ENCODE measurements around the gene KHDC4.

Gene KHDC4

GRCh38 chr1:155960081-155960745, 26.0 kb upstream of the KHDC4 start:
- H3K4me3 ChIP-seq (ENCODE audit: low read length) = no peak overlapping the region
- DNase-seq (ENCODE audit: low read depth) = no peak
- TF ChIP-seq, protein P1, sequence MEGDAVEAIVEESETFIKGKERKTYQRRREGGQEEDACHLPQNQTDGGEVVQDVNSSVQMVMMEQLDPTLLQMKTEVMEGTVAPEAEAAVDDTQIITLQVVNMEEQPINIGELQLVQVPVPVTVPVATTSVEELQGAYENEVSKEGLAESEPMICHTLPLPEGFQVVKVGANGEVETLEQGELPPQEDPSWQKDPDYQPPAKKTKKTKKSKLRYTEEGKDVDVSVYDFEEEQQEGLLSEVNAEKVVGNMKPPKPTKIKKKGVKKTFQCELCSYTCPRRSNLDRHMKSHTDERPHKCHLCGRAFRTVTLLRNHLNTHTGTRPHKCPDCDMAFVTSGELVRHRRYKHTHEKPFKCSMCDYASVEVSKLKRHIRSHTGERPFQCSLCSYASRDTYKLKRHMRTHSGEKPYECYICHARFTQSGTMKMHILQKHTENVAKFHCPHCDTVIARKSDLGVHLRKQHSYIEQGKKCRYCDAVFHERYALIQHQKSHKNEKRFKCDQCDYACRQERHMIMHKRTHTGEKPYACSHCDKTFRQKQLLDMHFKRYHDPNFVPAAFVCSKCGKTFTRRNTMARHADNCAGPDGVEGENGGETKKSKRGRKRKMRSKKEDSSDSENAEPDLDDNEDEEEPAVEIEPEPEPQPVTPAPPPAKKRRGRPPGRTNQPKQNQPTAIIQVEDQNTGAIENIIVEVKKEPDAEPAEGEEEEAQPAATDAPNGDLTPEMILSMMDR (conservative IDR thresholded peaks at IDR 0.05; ENCODE audit: low read length) = no peak

- TF ChIP-seq, protein P1 (conservative IDR thresholded peaks at IDR 0.05; ENCODE audit: low read length) = no peak
- DNase-seq (ENCODE audit: low read depth) = no peak
- no peak overlapping the region for H3K4me3 ChIP-seq (ENCODE audit: low read length)
These were observed 23.2 kb upstream of the KHDC4 start for GRCh38 chr1:155957411-155957915.

GRCh38 chr1:155954645-155955044, 20.4 kb upstream of the KHDC4 start:
- TF ChIP-seq, protein P1 (conservative IDR thresholded peaks at IDR 0.05; ENCODE audit: low read length) = no peak
- no peak for DNase-seq (ENCODE audit: low read depth)
- H3K4me3 ChIP-seq (ENCODE audit: low read length) = no peak overlapping the region

- no peak overlapping the region for H3K4me3 ChIP-seq (ENCODE audit: low read length)
- TF ChIP-seq, protein P1 (conservative IDR thresholded peaks at IDR 0.05; ENCODE audit: low read length) = no peak
- no peak for DNase-seq (ENCODE audit: low read depth)
These were observed 18.3 kb upstream of the KHDC4 start for GRCh38 chr1:155952505-155952890.

DNA sequence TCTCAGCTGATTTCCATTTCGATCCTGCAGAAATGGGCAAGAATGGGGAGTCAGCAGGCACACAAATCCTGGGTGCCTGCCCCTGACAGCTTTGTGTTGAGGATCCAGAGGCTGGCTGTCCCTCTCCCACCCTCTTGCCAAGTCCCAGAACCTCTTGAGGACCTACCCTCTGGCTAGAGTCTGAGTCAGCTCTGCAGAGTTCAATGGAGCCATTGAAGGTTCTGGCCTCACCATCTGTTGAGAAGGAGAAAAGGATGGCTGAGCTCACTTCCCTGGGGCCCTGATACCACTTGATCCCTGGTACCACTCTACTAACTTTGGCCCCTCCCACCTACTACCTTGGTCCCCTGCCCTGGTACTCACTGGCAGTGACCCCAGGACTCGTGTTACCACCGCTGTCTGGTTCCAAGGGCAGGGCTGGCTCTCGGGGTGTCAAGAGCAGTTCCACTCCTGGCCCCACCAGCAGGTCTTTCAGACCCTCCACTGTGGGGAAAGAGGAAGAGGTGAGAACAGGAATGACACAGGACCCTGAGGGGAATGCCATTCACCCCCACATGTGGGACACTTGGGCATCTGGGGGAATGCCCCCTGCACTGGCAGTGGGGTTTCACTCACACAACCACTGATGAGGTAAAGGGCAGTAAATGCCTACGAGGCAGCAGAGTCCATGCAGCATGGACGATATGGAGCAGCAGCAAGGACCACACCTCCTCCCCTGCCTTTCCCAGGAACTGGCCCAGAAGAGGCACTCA, 17.7 kb upstream of the KHDC4 start:
- no peak overlapping the region for H3K4me3 ChIP-seq (ENCODE audit: low read length)
- no peak for DNase-seq (ENCODE audit: low read depth)
- TF ChIP-seq, protein P1 (conservative IDR thresholded peaks at IDR 0.05; ENCODE audit: low read length) = no peak

GRCh38 chr1:155950829-155951228, 16.6 kb upstream of the KHDC4 start:
- DNase-seq (ENCODE audit: low read depth) = no peak
- H3K4me3 ChIP-seq (ENCODE audit: low read length) = no peak overlapping the region
- TF ChIP-seq, protein P1 (conservative IDR thresholded peaks at IDR 0.05; ENCODE audit: low read length) = no peak

DNA sequence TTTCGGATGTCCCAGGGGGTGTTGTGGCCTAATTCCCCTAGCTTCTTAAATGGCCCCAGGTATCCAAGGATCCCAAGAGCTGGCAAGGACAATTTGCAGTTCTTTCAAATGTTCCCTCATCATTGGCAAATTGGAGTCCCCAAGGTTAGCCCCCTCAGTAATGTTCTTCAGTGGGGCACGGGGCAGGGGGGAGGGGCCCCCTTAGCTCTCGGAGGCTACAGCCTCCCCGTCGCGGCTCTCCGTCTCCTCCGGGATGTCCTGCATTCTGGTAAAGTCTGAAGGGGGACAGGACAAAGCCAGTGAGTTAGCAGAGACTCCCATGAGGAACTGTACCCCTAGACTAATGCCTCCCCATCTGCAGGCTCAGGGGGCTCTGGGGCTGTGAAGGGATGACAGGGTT, 13.5 kb upstream of the KHDC4 start:
- DNase-seq (ENCODE audit: low read depth) = no peak
- no peak overlapping the region for H3K4me3 ChIP-seq (ENCODE audit: low read length)
- TF ChIP-seq, protein P1 (conservative IDR thresholded peaks at IDR 0.05; ENCODE audit: low read length) = no peak

Data from AG10803 (cell line).